NCI-H187 treated with DMSO at 0.1 percent for 48 hours (cell line): Measurements from ENCODE around the gene TMEM39A.

Source experiments
- DNase-seq: peaks from one replicate; lab custom pipeline; 2025; lab: John Stamatoyannopoulos, UW

The TMEM39A gene, protein sequence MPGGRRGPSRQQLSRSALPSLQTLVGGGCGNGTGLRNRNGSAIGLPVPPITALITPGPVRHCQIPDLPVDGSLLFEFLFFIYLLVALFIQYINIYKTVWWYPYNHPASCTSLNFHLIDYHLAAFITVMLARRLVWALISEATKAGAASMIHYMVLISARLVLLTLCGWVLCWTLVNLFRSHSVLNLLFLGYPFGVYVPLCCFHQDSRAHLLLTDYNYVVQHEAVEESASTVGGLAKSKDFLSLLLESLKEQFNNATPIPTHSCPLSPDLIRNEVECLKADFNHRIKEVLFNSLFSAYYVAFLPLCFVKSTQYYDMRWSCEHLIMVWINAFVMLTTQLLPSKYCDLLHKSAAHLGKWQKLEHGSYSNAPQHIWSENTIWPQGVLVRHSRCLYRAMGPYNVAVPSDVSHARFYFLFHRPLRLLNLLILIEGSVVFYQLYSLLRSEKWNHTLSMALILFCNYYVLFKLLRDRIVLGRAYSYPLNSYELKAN

DNA sequence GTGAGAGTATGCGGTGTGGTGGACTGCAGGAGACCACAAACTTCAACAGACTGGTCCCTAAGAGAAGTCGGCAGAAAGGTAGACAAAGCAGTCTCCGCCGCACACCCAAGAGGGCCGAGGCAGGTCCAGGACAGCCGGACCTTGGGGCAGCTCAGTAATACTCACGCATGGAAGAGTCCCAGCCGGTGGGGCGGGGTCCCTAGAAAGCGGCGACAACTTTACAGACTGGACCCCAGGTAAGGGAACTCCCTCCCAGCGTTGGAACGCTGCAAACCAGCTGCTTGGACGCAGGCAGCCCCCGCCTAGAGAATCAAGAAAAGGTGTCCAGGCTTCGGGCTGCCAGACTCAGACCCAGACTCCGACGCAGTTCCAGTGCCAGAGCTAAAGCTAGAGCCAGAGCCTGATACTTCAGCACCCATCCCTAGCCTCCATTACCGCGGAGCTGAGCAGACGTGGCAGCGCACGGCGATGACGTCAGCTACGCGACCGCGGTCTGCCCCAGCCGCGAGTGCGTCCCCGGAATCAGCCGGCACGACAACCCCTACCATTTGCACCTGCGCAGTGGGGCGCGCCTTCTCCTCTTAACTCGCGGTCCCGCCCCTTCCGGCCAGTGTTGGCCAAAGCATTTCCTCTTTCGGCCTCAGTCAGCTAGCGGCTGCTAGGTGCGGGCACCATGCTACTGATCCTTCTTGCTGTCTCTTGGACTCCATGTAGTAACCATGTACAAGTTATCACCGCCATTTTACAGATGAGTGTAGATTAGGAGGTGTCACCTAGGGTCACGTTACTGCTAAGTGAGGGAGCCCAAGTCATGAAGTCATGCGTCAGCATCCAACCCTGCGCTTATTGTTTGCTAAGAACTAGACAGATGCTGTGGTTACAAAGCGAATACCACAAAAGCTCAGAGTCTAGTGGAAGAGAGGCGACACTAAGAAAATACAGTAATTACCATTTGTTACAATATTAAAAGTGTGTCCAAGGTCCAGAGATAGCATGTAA, at the start of gene TMEM39A:
TSS of gene TMEM39A (minus strand) at position 445 of the 999 bp plus-strand sequence. CDS start 1,541 bp downstream, outside the sequence.
- DNase-seq: peak; percentile 90

DNA sequence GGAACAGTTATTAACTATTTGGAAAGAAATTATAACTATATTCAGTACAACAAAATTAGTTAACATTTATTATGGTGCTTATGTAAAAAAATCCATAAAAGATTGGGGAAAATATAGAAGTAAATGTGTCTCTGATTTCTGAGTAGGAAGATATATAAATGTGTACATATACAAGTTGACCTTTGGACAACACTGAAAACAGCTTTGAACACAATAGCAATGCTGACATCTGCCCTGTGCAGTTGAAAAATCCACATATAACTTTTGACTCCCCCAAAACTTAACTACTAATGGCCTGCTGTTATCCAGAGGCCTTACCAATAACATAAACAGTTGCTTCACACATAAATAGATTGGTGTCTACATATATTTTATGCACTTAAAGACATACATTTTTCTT, 47.3 kb upstream of the TMEM39A start:
- DNase-seq: no peak

DNA sequence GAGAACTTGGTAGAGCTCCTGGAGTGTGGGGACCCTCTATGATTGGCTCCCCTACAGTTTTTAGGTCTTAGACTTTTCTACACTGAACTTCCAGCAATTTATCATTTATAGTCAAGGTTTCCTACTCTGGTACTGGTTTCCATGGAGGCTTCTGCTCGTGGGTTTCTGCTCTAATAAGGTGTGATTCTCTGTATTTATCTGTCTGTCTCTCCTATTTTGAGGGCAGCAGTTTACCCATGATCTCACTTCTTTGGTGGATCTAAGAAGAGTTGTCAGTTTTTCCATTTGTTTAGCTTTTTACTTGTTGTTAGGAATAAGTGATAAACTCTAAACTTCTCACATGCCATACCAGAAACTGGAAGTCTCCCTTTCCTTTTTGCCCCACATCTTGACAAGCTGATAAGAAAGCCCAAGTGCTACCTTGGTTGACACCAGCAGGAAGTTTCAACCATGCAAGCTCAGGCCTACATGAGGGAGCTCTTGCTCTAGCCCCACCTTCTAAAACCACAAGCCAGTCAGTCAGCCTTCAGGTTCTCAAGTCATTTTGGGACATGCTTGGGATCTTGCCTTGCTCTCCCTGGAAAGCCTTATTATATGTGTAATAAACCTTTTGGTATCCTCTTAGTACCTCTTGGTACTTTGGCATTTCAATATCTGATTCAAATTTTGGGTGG, 44.9 kb upstream of the TMEM39A start:
- no peak for DNase-seq

DNA sequence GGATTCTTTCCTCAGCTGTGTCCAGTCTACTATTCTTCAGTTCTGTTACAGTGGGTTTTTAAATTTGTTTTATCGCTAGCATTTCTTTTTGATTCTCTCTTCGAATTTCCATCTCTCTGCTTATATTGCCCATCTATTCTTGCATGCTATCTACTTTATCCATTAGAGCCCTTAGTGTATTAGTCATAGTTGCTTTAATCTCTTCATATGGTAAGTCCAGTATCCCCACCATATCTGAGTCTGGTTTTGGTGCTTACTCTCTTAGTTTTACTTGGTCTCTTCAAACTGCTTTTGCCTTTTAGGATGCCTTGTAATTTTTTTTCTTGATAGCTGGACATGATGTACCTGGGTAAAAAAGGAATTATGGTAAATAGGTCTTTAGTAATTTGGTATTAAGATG, 44.0 kb upstream of the TMEM39A start:
- no peak for DNase-seq

DNA sequence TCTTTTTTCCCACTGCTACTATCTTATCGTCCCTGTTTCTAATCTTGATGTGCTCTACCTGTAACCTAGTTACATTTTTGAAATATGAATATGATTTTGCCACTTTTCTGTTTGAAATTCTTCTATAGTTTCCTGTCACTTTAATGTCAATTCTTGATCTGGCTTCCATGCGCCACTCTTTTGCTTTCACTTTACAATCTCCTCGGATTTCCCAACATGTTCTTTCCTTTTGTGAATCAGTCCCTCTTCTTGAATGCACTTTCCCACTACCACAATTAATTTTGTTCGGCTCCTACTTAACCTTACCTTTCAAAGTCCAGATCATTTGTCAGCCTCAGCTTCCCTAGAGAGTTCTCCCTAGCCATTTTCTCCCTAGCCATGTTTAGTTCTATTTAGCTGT, 43.2 kb upstream of the TMEM39A start:
- no peak for DNase-seq

DNA sequence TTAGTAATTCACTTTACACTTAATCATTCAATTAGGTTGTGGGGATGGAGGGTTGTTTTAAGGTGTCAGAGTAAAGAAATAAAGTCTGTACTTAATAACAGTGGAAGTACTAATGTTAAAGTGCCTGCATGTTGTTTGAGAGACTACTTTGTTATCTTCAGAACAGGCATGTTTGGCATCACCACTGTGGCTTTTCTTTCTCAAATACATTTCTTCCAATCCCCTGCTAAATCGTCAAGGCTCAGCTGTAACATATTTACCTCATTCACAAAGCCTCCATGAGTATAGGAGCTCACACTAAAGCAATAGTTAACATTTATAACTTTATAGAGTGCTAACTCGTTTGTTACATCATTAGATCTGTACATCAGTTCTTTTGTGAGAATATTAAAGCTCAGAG, 37.5 kb upstream of the TMEM39A start:
- DNase-seq: no peak

DNA sequence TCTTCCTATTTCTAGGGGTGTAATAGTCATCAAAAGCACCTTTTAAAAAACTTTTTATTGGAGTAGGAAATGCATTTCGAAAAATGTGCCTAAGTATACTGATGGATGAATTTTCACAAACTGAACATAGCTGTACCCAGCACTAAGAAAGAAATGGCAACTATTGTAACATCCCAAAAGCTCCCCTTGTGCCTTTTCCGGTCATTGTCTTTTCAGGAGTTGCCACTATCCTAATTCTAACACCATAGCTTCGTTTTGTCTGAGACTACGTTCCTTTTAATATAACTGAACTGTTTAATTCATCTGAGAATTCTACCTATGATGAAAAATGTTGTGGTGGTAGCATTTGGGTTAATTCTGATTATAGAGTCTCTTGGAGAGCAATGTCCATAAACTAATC, 36.9 kb upstream of the TMEM39A start:
- DNase-seq: no peak

DNA sequence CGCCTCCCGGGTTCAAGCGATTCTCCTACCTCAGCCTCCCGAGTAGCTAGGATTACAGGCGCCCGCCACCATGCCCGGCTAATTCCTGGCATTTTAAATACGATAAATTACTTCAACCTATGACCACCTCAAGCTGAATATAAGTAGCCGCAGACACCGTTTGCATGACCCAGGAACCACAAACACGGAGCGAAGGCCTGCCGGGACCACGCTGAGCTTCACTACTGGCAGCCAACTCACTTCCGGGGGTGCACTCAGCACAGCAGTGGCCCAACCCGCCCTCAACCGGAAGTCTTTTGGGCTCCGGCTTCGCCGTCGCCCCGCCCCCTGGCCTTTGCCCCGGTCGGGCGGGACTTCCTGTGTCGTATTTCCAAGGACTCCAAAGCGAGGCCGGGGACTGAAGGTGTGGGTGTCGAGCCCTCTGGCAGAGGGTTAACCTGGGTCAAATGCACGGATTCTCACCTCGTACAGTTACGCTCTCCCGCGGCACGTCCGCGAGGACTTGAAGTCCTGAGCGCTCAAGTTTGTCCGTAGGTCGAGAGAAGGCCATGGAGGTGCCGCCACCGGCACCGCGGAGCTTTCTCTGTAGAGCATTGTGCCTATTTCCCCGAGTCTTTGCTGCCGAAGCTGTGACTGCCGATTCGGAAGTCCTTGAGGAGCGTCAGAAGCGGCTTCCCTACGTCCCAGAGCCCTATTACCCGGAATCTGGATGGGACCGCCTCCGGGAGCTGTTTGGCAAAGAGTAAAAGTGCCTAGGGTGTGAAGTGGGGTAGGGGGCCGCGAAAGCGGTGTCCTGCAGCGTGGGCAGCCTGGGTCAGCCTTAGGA, 35.0 kb upstream of the TMEM39A start, which contains the start of gene TIMMDC1:
TSS of gene TIMMDC1 (plus strand) at position 362 of the 826 bp plus-strand sequence. CDS start at position 549, 187 bp downstream.
- DNase-seq: peak; percentile 81

DNA sequence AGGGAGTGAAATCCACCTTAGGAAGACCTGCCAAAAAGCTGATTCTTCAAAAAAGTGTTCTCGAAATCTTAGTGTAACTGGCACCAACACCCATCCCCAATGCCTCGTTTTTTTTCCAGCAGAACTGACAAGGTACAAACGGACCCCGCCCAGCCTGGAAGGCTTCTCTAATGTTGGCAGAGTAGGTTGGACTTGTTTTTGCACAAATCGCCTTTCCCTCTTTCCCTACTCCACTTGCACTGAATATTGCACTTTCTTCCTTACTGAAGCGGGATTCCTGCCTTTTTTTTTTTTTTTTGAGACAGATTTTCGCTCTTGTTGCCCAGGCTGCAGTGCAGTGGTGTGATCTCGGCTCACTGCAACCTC, 34.4 kb upstream of the TMEM39A start:
- no peak for DNase-seq

DNA sequence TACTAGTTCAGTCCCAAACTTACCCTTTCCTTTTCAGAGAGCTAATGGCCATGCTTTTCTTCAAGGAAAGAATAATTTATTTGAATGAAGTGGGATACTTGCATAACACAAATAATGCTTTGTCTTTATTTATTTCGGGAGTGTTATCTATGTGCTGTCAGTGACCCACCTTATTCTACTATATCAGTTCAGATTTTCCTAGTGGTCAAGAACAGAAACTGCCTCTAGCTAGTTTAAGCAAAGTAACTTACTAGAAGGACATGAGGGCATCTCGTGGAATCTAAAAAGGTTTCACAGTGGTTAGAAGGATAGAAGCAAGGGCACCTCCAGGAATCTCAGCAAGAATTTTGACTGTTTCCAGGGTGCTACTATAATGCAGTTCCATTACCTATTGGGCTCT, 31.2 kb upstream of the TMEM39A start:
- DNase-seq: no peak

DNA sequence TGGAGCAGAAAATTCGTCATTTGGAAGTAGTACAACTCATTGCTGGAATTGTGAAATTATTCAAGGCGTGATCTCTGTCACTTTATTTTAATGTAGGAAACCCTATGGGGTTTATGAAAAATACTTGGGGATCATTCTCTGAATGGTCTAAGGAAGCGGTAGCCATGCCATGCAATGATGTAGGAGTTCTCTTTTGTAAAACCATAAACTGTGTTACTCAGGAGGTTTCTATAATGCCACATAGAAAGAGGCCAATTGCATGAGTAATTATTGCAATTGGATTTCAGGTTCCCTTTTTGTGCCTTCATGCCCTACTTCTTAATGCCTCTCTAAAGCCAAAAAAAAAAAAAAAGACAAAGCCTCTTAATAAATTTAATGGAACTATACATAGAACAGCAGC, 29.4 kb upstream of the TMEM39A start:
- no peak for DNase-seq

DNA sequence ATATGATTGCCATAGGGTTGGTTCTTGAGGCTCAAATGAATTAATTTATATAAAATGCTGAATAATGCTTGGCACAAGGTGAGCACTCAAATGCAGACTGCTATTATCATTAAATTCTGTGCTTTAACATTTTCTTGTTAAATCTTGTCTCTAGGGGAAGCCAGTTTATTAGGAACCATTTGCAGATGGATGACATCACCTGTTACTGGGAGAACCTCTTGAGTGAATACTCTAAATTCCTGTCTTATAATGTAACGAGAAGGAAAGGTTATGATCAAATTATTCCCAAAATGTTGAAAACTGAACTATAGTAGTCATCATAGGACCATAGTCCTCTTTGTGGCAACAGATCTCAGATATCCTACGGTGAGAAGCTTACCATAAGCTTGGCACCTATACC, 28.7 kb upstream of the TMEM39A start:
- DNase-seq: no peak

DNA sequence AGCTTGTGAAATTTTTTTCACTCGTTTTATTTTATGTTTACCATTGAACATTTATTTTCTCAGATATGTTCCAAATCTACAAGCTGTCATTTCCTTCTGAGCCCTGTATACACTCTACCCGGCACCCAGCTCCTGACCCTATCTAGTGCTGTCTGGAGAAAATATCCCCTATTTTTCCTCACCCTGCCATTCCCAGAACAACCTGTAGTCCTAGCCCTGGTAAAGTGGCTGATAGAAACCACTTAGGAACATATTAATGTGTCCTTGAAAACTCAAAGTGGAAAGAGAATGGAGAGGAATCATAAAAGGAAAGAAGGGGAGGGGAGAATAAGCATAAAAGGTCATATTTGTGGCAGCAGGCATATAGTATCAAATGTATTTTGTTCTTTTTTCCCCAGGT, 26.7 kb upstream of the TMEM39A start:
- no peak for DNase-seq

DNA sequence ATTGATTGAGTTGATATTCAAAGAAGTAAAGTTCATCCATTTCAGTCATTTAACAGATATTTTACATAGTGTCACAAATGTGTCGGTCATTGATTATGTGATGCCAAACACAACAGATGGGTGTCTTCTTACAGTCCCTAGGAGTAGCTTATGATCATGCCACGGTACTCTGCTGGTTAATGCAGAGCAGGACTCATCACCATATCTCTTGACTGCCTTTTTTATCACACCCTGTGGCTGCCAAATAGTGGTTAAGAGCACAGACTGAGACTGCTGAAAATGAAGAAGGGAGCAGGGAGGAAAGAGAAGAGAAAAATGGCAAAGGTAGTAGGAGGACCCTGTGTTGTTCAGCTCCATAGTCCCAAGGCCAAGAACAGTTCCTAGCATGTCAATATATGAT, 22.1 kb upstream of the TMEM39A start:
- no peak for DNase-seq

DNA sequence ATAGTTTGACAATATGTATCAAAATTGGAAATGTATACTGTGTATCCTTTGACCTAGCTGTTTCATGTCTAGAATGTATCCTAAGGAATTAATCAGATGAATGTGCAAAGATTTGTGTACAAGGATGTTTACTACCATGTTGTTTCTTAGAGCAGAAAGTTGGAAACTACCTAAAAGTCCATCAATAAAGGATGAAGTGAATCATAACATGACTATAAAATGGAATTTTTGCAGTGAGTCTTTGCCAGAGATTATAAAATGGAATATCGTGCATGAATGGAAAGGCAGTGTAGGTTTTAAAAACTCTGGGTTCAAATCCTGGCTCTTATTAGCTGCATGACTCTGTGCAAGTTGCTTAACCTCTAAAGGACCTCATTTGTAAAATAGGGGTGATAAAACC, 19.7 kb upstream of the TMEM39A start:
- DNase-seq: no peak

DNA sequence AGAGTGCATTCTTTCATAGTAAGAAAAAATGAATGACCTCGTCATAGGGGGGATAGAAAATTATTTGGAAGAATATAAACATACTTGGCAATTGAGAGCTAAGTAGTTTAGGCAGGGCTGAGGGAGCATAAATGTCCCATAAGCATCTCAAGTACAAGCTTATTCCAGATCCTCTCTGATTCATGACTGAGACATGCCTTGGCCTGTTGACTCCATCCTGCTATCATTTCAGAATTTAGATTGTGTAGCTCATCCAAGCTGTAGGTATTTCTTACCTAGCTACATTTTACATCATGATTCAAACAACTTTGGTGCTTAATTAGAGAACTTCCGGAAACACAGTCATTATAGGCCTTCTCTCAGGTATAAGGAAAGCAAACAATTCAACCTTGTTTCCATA, 17.7 kb upstream of the TMEM39A start:
- no peak for DNase-seq

DNA sequence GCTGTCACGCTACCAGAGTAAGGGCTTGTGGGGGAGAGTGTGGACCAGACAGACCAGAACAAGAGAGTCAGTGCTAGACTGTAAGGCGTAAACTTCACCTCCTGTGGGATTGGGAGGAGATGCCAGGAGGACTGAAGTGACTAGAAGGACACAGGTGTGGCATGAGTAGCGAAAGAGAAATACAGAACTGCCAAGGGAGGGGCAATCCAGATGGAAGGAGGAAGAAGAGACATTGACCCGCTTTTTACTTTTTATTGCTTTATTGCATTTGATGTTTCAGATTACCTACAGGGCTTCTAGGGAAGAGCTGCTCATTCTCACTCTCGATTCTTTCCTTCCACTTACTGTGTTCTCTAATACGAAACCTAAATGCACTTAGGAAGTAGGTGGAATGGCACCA, 7.5 kb upstream of the TMEM39A start:
- DNase-seq: no peak

DNA sequence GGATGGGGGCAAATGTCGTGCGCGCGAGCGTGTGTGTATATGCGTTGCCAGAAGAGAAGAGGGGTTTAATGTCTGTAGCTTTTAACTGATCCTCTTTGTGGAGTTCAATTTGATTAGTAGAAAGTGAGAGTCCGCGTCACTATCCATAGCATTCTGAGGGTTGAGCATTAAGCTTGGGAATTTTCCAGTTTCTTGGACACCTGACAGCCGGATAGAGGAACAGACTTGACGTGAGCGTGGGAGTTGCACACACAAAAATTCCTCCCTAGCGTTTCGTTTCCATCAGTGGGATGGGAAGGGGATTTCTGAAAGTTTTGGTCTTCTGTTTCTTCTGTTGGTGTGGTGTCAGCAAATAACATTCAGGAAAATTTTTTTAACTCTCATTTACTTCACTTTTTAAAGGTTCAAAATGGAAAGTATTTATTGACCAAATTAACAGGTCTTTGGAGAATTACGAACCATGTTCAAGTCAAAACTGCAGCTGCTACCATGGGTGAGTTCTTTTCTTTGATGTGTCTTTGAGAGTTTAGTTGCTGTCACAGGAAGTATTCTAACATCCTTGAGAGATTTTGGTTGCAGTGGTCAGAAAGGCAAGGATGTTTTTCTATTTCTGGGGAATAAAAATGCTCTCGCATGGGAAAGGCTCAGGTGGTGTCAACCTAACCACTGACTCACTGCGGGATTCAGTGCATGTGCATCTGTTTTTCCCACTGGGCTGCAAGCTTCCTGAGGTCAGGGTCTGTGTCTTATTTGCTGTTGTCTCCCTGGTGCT, 6.2 kb upstream of the TMEM39A start:
- no peak for DNase-seq

DNA sequence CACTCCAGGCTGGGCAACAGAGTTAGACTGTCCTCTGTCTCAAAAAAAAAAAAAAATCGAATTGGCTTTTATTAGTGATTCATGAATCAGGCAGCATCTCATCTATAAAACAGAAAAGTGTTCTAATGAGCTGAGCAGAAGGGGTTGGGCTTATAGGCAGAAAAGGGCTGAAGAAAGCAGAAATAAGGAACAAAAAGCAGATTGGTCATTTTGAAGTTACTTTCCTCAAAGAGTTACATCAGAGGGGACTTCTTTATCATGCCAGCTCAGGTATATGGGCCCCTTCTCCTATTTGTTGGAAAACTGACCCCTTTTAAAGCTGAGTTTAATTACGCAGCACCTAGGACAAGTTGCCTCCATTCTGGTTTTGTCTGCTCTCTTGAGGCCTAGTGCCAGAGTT, 4.6 kb upstream of the TMEM39A start:
- DNase-seq: no peak

DNA sequence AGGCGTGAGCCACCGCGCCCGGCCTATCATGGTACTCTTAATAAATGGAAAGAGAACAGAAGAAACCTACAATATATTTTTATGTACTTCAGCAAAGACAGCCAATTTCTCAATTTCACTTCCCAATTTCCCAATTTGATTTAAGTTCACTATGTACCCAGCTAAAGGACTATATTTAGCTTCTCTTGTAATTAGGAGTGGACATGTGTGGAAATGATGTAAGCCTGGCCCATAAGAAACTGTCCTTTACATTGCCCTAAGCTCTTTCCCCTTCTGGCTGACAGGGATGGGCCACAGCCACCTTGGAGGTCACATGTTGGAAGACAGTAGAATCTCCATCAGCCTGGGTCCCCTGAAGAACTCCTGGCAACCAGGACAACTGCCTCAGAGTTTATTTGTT, 6.2 kb downstream of the TMEM39A start:
- DNase-seq: no peak

DNA sequence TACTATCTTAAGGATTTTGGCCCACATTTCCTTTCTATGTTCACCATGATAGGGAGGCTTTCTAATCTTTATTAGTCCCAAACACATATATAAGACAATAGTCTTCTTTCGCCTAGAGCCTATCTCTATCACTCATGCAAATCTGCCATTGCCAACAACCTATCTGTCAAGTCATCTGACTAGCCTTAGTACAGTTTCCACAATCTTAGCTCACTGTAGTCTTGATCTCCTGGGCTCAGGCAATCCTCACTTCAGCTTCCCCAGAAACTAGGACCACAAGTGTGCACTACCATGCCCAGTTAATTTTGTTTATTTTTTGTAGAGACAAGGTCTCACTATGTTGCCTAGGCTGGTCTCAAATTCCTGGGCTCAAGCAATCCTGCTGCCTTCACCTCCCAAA, 6.9 kb downstream of the TMEM39A start:
- no peak for DNase-seq
